Immature natural killer cell (primary cell): ENCODE results near the gene SH3PXD2A. TPM values are rescaled to one million over a fixed set of nuclear protein-coding genes. Genes with fewer than 3 reads are reported as not detected.
A peak's percentile ranks its signal among the peaks of the same experiment; 100 is the strongest.

ENCODE experiments used
- DNase-seq, 3 donors: peaks; one replicate each; pipeline ENCODE4 v3.0.0; 2022; ENCODE audit warnings: mixed read lengths in 1 of 3
- H3K27ac Mint-ChIP-seq, 6 donors: one replicate each; pipeline ENCODE4 v1.8.0; 2020; ENCODE audit warnings: mixed read lengths in 6 of 6, mild to moderate bottlenecking in 5 of 6, inconsistent platforms in 4 of 6, moderate library complexity in 3 of 6
- H3K27me3 Mint-ChIP-seq, 3 donors: one replicate each; pipeline ENCODE4 v1.8.0; 2020 to 2021; ENCODE audit warnings: low read depth in 3 of 3, mild to moderate bottlenecking in 3 of 3, mixed read lengths in 3 of 3, moderate library complexity in 3 of 3, inconsistent platforms in 1 of 3
- H3K36me3 Mint-ChIP-seq, 3 donors: one replicate each; pipeline ENCODE4 v1.8.0; 2020; ENCODE audit warnings: mixed read lengths in 3 of 3, inconsistent platforms in 2 of 3, mild to moderate bottlenecking in 2 of 3
- H3K4me1 Mint-ChIP-seq, 2 donors: one replicate each; pipeline ENCODE4 v1.8.0; 2020; ENCODE audit warnings: inconsistent platforms in 2 of 2, mild to moderate bottlenecking in 2 of 2, mixed read lengths in 2 of 2, moderate library complexity in 1 of 2
- H3K4me3 Mint-ChIP-seq, 5 donors: one replicate each; pipeline ENCODE4 v1.8.0; 2020; ENCODE audit warnings: mild to moderate bottlenecking in 5 of 5, mixed read lengths in 5 of 5, inconsistent platforms in 3 of 5, moderate library complexity in 3 of 5
- H3K9me3 Mint-ChIP-seq, 6 donors: one replicate each; pipeline ENCODE4 v1.8.0; 2020; ENCODE audit warnings: mild to moderate bottlenecking in 6 of 6, mixed read lengths in 6 of 6, inconsistent platforms in 4 of 6, moderate library complexity in 3 of 6
- polyA plus RNA-seq, 3 donors: library from polyadenylated mRNA; unstranded; fragments of 300-500 nt; fragmentation: Illumina TruSeq; gene quantifications; one replicate each; pipeline ENCODE4 v1.2.3, GENCODE V29; 2021

SH3PXD2A gene
- polyA plus RNA-seq, 3 donors from 2014 or later: 0.07 to 0.43 TPM; not detected in 1

GRCh38 chr10:103750836-103751235 is 104.5 kb downstream of the SH3PXD2A start:
- Mint-ChIP-seq H3K9me3 (peaks cover 0 to 4% (median 3%) of the 10 kb centered on the region in 6 donors), H3K27me3 (peaks cover 0 to 2% (median 0%) of the 10 kb centered on the region in 3 donors), H3K4me1 (no peaks in the 10 kb centered on the region), H3K4me3 (no peak overlapping the region), H3K36me3 (no peaks in the 10 kb centered on the region), H3K27ac (no peak overlapping the region)
- DNase-seq: no peak

- Mint-ChIP-seq H3K27ac (no peak overlapping the region), H3K9me3 (peaks cover 0 to 4% (median 3%) of the 10 kb centered on the region in 6 donors), H3K4me1 (no peaks in the 10 kb centered on the region)
Observed at GRCh38 chr10:103749779-103750178, 105.6 kb downstream of the SH3PXD2A start.

GRCh38 chr10:103748020-103748419 is 107.4 kb downstream of the SH3PXD2A start:
- Mint-ChIP-seq H3K4me3 (no peak overlapping the region), H3K36me3 (no peaks in the 10 kb centered on the region), H3K9me3 (peaks cover 0 to 4% (median 3%) of the 10 kb centered on the region in 6 donors), H3K4me1 (no peaks in the 10 kb centered on the region), H3K27me3 (peaks cover 0 to 3% (median 0%) of the 10 kb centered on the region in 3 donors), H3K27ac (no peak overlapping the region)
- DNase-seq: no peak

More at GRCh38 chr10:103749779-103750178, 105.6 kb downstream of the SH3PXD2A start:
- Mint-ChIP-seq H3K27me3 (peaks cover 0 to 3% (median 0%) of the 10 kb centered on the region in 3 donors), H3K4me3 (no peak overlapping the region), H3K36me3 (no peaks in the 10 kb centered on the region)
- DNase-seq: no peak

GRCh38 chr10:103747193-103747865 is 108.0 kb downstream of the SH3PXD2A start:
- H3K4me1 Mint-ChIP-seq: no peaks in the 10 kb centered on the region
- H3K9me3 Mint-ChIP-seq: peaks cover 0 to 4% (median 1%) of the 10 kb centered on the region in 6 donors
- H3K27me3 Mint-ChIP-seq: peaks cover 0 to 3% (median 0%) of the 10 kb centered on the region in 3 donors
- H3K36me3 Mint-ChIP-seq: no peaks in the 10 kb centered on the region
- H3K27ac Mint-ChIP-seq: no peak overlapping the region
- no peak for DNase-seq
- no peak overlapping the region for H3K4me3 Mint-ChIP-seq

- H3K27ac Mint-ChIP-seq: no peak overlapping the region
- H3K4me3 Mint-ChIP-seq: no peak overlapping the region
- DNase-seq: no peak
- H3K27me3 Mint-ChIP-seq: peaks cover 0 to 3% (median 0%) of the 10 kb centered on the region in 3 donors
- H3K4me1 Mint-ChIP-seq: no peaks in the 10 kb centered on the region
- H3K9me3 Mint-ChIP-seq: peaks cover 0 to 3% (median 0%) of the 10 kb centered on the region in 6 donors
- H3K36me3 Mint-ChIP-seq: no peaks in the 10 kb centered on the region
Observed at GRCh38 chr10:103746598-103746997, 108.8 kb downstream of the SH3PXD2A start.

- Mint-ChIP-seq H3K36me3 (no peaks in the 10 kb centered on the region), H3K27ac (no peak overlapping the region), H3K9me3 (no peaks in the 10 kb centered on the region), H3K4me1 (no peaks in the 10 kb centered on the region), H3K4me3 (no peak overlapping the region), H3K27me3 (peaks cover 0 to 3% (median 0%) of the 10 kb centered on the region in 3 donors)
- no peak for DNase-seq
Observed at GRCh38 chr10:103745341-103746247, 109.8 kb downstream of the SH3PXD2A start.

GRCh38 chr10:103742824-103743223 is 112.6 kb downstream of the SH3PXD2A start:
- Mint-ChIP-seq H3K4me3 (no peak overlapping the region), H3K27ac (no peak overlapping the region), H3K27me3 (peaks cover 0 to 3% (median 0%) of the 10 kb centered on the region in 3 donors), H3K4me1 (no peaks in the 10 kb centered on the region), H3K36me3 (no peaks in the 10 kb centered on the region), H3K9me3 (no peaks in the 10 kb centered on the region)
- no peak for DNase-seq

- no peaks in the 10 kb centered on the region for H3K36me3 Mint-ChIP-seq
- DNase-seq: no peak
- no peak overlapping the region for H3K27ac Mint-ChIP-seq
- no peak overlapping the region for H3K4me3 Mint-ChIP-seq
- H3K27me3 Mint-ChIP-seq: peaks cover 0 to 3% (median 1%) of the 10 kb centered on the region in 3 donors
- H3K4me1 Mint-ChIP-seq: no peaks in the 10 kb centered on the region
- H3K9me3 Mint-ChIP-seq: no peaks in the 10 kb centered on the region
Observed at GRCh38 chr10:103740611-103741010, 114.8 kb downstream of the SH3PXD2A start.

GRCh38 chr10:103739039-103739764 is 116.2 kb downstream of the SH3PXD2A start:
- Mint-ChIP-seq H3K36me3 (no peaks in the 10 kb centered on the region), H3K9me3 (no peaks in the 10 kb centered on the region), H3K27me3 (peaks cover 0 to 5% (median 1%) of the 10 kb centered on the region in 3 donors), H3K4me1 (no peaks in the 10 kb centered on the region), H3K4me3 (no peak overlapping the region), H3K27ac (no peak overlapping the region)
- DNase-seq: no peak

- Mint-ChIP-seq H3K9me3 (no peaks in the 10 kb centered on the region), H3K27me3 (peaks cover 1 to 8% (median 2%) of the 10 kb centered on the region in 3 donors), H3K27ac (no peak overlapping the region), H3K4me1 (no peaks in the 10 kb centered on the region), H3K4me3 (no peak overlapping the region), H3K36me3 (no peaks in the 10 kb centered on the region)
- no peak for DNase-seq
Observed at GRCh38 chr10:103737735-103738367, 117.5 kb downstream of the SH3PXD2A start.

- Mint-ChIP-seq H3K9me3 (no peaks in the 10 kb centered on the region), H3K27ac (peak overlapping the region in 1 of 6 donors; percentile 40), H3K27me3 (peaks cover 2 to 8% (median 3%) of the 10 kb centered on the region in 3 donors), H3K4me3 (no peak overlapping the region), H3K4me1 (no peaks in the 10 kb centered on the region), H3K36me3 (no peaks in the 10 kb centered on the region)
- no peak for DNase-seq
Observed at GRCh38 chr10:103736763-103737162, 118.6 kb downstream of the SH3PXD2A start.

GRCh38 chr10:103736044-103736443 is 119.3 kb downstream of the SH3PXD2A start:
- Mint-ChIP-seq H3K36me3 (no peaks in the 10 kb centered on the region), H3K27me3 (peaks cover 2 to 8% (median 5%) of the 10 kb centered on the region in 3 donors), H3K27ac (no peak overlapping the region), H3K4me1 (no peaks in the 10 kb centered on the region), H3K4me3 (no peak overlapping the region), H3K9me3 (no peaks in the 10 kb centered on the region)
- DNase-seq: no peak

- peaks cover 2 to 8% (median 5%) of the 10 kb centered on the region in 3 donors for H3K27me3 Mint-ChIP-seq
- H3K27ac Mint-ChIP-seq: no peak overlapping the region
- no peak overlapping the region for H3K4me3 Mint-ChIP-seq
- no peaks in the 10 kb centered on the region for H3K36me3 Mint-ChIP-seq
- no peaks in the 10 kb centered on the region for H3K9me3 Mint-ChIP-seq
- DNase-seq: no peak
- H3K4me1 Mint-ChIP-seq: no peaks in the 10 kb centered on the region
Observed at GRCh38 chr10:103734731-103735130, 120.6 kb downstream of the SH3PXD2A start.
